ENCODE data around the gene ACCSL.

The ACCSL gene

DNA sequence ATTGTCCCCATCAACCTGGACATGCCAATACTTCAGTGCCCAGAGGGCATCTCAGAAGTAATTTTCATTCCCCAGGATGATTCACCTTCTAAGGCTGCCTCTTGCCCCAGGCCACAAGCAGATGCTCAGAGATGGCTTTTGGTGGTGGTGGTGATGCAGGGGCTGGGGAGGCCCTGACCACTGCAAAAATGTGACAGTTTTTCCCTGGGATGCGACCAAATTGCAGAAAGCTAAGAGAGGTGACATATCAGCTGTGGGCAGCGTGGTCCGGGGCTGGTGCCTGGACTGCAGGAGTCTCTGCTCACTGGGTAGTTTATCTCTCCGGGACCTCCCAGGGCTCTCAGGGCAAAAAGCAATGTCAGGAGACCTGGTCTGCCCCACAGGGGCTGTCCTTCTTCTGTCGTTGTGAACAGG, 39.7 kb upstream of the ACCSL start:
- H3K36me3 ChIP-seq (ENCODE audit: control insufficient read depth in 2 of 2, insufficient read depth in 2 of 2, low read length in 2 of 2), result no peaks in the 10 kb centered on the region
- no peaks in the 10 kb centered on the region for H3K27me3 ChIP-seq (ENCODE audit: control insufficient read depth in 1 of 2, insufficient read depth in 2 of 2, low read length in 2 of 2)
- peaks cover 2% of the 10 kb centered on the region for H3K4me1 ChIP-seq (ENCODE audit: control insufficient read depth, insufficient read depth, low read length)
- no peak overlapping the region for H3K27ac ChIP-seq (ENCODE audit: low read length)
- no peak overlapping the region for H3K9ac ChIP-seq (ENCODE audit: low read length in 2 of 2)
- H3K4me3 ChIP-seq (ENCODE audit: low read length in 2 of 2), result no peak overlapping the region
- no peaks in the 10 kb centered on the region for H3K9me3 ChIP-seq (ENCODE audit: control insufficient read depth in 2 of 2, low read length in 2 of 2)

DNA sequence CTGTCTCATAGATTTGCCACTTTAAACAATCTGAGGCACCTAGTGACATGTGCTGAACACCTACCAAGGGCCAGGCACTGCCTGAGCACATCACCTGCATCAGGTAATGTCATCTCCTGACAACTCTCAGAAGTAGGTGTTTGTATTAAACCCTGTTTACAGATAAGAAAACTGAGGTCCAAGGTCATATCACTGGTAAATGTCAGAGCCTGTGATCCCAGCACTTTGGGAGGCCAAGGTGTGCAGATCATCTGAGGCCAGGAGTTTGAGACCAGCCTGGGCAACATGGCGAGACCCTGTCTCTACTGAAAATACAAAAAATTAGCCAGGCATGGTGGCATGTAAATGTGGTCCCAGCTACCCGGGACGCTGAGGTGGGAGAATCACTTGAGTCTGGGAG, 39.1 kb upstream of the ACCSL start:
- Histone ChIP-seq H3K9ac (ENCODE audit: low read length in 2 of 2) (no peak overlapping the region), H3K36me3 (ENCODE audit: control insufficient read depth in 2 of 2, insufficient read depth in 2 of 2, low read length in 2 of 2) (no peaks in the 10 kb centered on the region), H3K4me1 (ENCODE audit: control insufficient read depth, insufficient read depth, low read length) (peaks cover 2% of the 10 kb centered on the region), H3K9me3 (ENCODE audit: control insufficient read depth in 2 of 2, low read length in 2 of 2) (no peaks in the 10 kb centered on the region), H3K4me3 (ENCODE audit: low read length in 2 of 2) (no peak overlapping the region), H3K27me3 (ENCODE audit: control insufficient read depth in 1 of 2, insufficient read depth in 2 of 2, low read length in 2 of 2) (no peaks in the 10 kb centered on the region), H3K27ac (ENCODE audit: low read length) (no peak overlapping the region)

DNA sequence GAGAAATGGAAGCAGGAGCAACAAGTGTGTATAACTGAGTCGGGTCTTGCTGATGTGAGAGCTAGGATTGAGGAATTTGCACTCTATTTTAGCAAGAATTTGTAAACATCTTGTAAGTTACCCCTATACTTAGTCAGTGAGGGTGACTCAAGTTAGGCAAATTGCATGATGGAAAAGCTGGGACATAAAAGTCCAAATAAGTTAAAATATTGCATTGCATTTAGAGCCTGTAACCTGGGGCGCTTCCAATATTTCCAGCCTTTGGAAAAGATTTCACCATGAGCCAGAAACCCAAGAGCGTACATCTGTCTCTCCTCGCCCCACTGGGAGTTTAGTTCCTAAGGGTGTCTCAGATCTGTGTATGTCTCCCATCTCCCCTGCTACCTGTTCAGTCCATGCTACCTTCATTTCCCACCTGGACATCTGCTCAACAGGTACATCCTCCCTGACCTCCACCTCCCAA, 37.0 kb upstream of the ACCSL start:
- no peak overlapping the region for H3K9ac ChIP-seq (ENCODE audit: low read length in 2 of 2)
- H3K9me3 ChIP-seq (ENCODE audit: control insufficient read depth in 2 of 2, low read length in 2 of 2), result no peaks in the 10 kb centered on the region
- H3K27me3 ChIP-seq (ENCODE audit: control insufficient read depth in 1 of 2, insufficient read depth in 2 of 2, low read length in 2 of 2), result no peaks in the 10 kb centered on the region
- peaks cover 3% of the 10 kb centered on the region for H3K4me1 ChIP-seq (ENCODE audit: control insufficient read depth, insufficient read depth, low read length)
- H3K36me3 ChIP-seq (ENCODE audit: control insufficient read depth in 2 of 2, insufficient read depth in 2 of 2, low read length in 2 of 2), result no peaks in the 10 kb centered on the region
- no peak overlapping the region for H3K4me3 ChIP-seq (ENCODE audit: low read length in 2 of 2)
- H3K27ac ChIP-seq (ENCODE audit: low read length), result no peak overlapping the region

DNA sequence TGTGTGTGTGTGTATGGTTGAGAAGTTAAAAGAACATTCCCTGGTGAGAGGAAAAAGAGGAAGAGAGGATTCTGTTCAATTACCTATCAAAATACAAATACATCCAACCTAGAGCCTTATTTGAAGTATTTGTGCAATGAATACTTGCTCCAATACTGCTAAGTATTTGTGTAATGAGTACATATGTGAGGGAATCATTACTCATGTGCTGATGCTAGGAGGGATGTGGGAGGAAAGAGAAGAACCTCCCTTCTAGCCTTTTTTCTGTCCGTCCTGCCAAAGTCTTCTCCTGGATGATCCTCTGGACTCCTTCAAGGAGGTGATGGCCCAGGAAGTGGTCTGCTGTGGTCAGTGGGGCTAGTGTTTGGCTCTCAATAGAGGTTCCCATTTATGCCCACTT, 36.0 kb upstream of the ACCSL start:
- Histone ChIP-seq H3K4me1 (ENCODE audit: control insufficient read depth, insufficient read depth, low read length) (peaks cover 13% of the 10 kb centered on the region), H3K36me3 (ENCODE audit: control insufficient read depth in 2 of 2, insufficient read depth in 2 of 2, low read length in 2 of 2) (no peaks in the 10 kb centered on the region), H3K4me3 (ENCODE audit: low read length in 2 of 2) (no peak overlapping the region), H3K27me3 (ENCODE audit: control insufficient read depth in 1 of 2, insufficient read depth in 2 of 2, low read length in 2 of 2) (no peaks in the 10 kb centered on the region), H3K9ac (ENCODE audit: low read length in 2 of 2) (no peak overlapping the region), H3K9me3 (ENCODE audit: control insufficient read depth in 2 of 2, low read length in 2 of 2) (no peaks in the 10 kb centered on the region), H3K27ac (ENCODE audit: low read length) (no peak overlapping the region)

GRCh38 chr11:44014968-44015623, 32.7 kb upstream of the ACCSL start:
- Histone ChIP-seq H3K9ac (ENCODE audit: low read length in 2 of 2) (no peak overlapping the region), H3K4me1 (ENCODE audit: control insufficient read depth, insufficient read depth, low read length) (peaks cover 28% of the 10 kb centered on the region), H3K9me3 (ENCODE audit: control insufficient read depth in 2 of 2, low read length in 2 of 2) (no peaks in the 10 kb centered on the region), H3K36me3 (ENCODE audit: control insufficient read depth in 2 of 2, insufficient read depth in 2 of 2, low read length in 2 of 2) (no peaks in the 10 kb centered on the region), H3K27me3 (ENCODE audit: control insufficient read depth in 1 of 2, insufficient read depth in 2 of 2, low read length in 2 of 2) (no peaks in the 10 kb centered on the region), H3K27ac (ENCODE audit: low read length) (no peak overlapping the region), H3K4me3 (ENCODE audit: low read length in 2 of 2) (no peak overlapping the region)

DNA sequence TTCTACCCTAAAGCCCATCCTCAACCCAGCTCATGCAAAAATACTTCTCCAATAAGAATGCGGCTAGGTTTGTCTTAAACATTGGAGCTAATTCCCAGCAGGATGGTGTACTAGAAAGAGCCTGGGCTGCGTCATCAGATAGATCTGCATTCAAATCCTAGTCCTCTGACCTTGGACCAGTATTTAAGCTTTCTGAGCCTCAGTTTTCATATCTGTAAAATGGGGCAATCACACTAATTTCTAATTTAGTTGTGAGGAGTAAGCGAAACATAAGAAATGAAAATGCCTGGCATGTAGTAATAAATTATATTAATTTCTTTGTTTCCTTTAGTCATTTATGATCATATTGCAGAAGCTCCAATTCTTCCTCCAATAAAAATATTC, 32.2 kb upstream of the ACCSL start:
- no peaks in the 10 kb centered on the region for H3K36me3 ChIP-seq (ENCODE audit: control insufficient read depth in 2 of 2, insufficient read depth in 2 of 2, low read length in 2 of 2)
- no peaks in the 10 kb centered on the region for H3K27me3 ChIP-seq (ENCODE audit: control insufficient read depth in 1 of 2, insufficient read depth in 2 of 2, low read length in 2 of 2)
- no peak overlapping the region for H3K9ac ChIP-seq (ENCODE audit: low read length in 2 of 2)
- no peak overlapping the region for H3K27ac ChIP-seq (ENCODE audit: low read length)
- no peak overlapping the region for H3K4me3 ChIP-seq (ENCODE audit: low read length in 2 of 2)
- no peaks in the 10 kb centered on the region for H3K9me3 ChIP-seq (ENCODE audit: control insufficient read depth in 2 of 2, low read length in 2 of 2)
- H3K4me1 ChIP-seq (ENCODE audit: control insufficient read depth, insufficient read depth, low read length), result peaks cover 28% of the 10 kb centered on the region

GRCh38 chr11:44016131-44016530, 31.6 kb upstream of the ACCSL start:
- Histone ChIP-seq H3K4me1 (ENCODE audit: control insufficient read depth, insufficient read depth, low read length) (peaks cover 28% of the 10 kb centered on the region), H3K9me3 (ENCODE audit: control insufficient read depth in 2 of 2, low read length in 2 of 2) (no peaks in the 10 kb centered on the region), H3K36me3 (ENCODE audit: control insufficient read depth in 2 of 2, insufficient read depth in 2 of 2, low read length in 2 of 2) (no peaks in the 10 kb centered on the region), H3K27ac (ENCODE audit: low read length) (peak overlapping the region; percentile 18), H3K27me3 (ENCODE audit: control insufficient read depth in 1 of 2, insufficient read depth in 2 of 2, low read length in 2 of 2) (no peaks in the 10 kb centered on the region), H3K4me3 (ENCODE audit: low read length in 2 of 2) (no peak overlapping the region), H3K9ac (ENCODE audit: low read length in 2 of 2) (no peak overlapping the region)

- H3K27me3 ChIP-seq (ENCODE audit: control insufficient read depth in 1 of 2, insufficient read depth in 2 of 2, low read length in 2 of 2), result no peaks in the 10 kb centered on the region
- H3K4me3 ChIP-seq (ENCODE audit: low read length in 2 of 2), result no peak overlapping the region
- no peak overlapping the region for H3K9ac ChIP-seq (ENCODE audit: low read length in 2 of 2)
- H3K36me3 ChIP-seq (ENCODE audit: control insufficient read depth in 2 of 2, insufficient read depth in 2 of 2, low read length in 2 of 2), result no peaks in the 10 kb centered on the region
- H3K27ac ChIP-seq (ENCODE audit: low read length), result peak overlapping the region; percentile 18
- peaks cover 28% of the 10 kb centered on the region for H3K4me1 ChIP-seq (ENCODE audit: control insufficient read depth, insufficient read depth, low read length)
- H3K9me3 ChIP-seq (ENCODE audit: control insufficient read depth in 2 of 2, low read length in 2 of 2), result no peaks in the 10 kb centered on the region
Observed at GRCh38 chr11:44016546-44017442, 31.0 kb upstream of the ACCSL start.

GRCh38 chr11:44017443-44018126, 30.2 kb upstream of the ACCSL start:
- H3K27me3 ChIP-seq (ENCODE audit: control insufficient read depth in 1 of 2, insufficient read depth in 2 of 2, low read length in 2 of 2), result no peaks in the 10 kb centered on the region
- H3K36me3 ChIP-seq (ENCODE audit: control insufficient read depth in 2 of 2, insufficient read depth in 2 of 2, low read length in 2 of 2), result no peaks in the 10 kb centered on the region
- no peak overlapping the region for H3K9ac ChIP-seq (ENCODE audit: low read length in 2 of 2)
- H3K9me3 ChIP-seq (ENCODE audit: control insufficient read depth in 2 of 2, low read length in 2 of 2), result no peaks in the 10 kb centered on the region
- H3K4me1 ChIP-seq (ENCODE audit: control insufficient read depth, insufficient read depth, low read length), result peaks cover 28% of the 10 kb centered on the region
- H3K27ac ChIP-seq (ENCODE audit: low read length), result peak overlapping the region; percentile 46
- no peak overlapping the region for H3K4me3 ChIP-seq (ENCODE audit: low read length in 2 of 2)

- no peaks in the 10 kb centered on the region for H3K36me3 ChIP-seq (ENCODE audit: control insufficient read depth in 2 of 2, insufficient read depth in 2 of 2, low read length in 2 of 2)
- H3K27ac ChIP-seq (ENCODE audit: low read length), result peak overlapping the region; percentile 46
- no peak overlapping the region for H3K4me3 ChIP-seq (ENCODE audit: low read length in 2 of 2)
- H3K9ac ChIP-seq (ENCODE audit: low read length in 2 of 2), result no peak overlapping the region
- H3K27me3 ChIP-seq (ENCODE audit: control insufficient read depth in 1 of 2, insufficient read depth in 2 of 2, low read length in 2 of 2), result no peaks in the 10 kb centered on the region
- peaks cover 28% of the 10 kb centered on the region for H3K4me1 ChIP-seq (ENCODE audit: control insufficient read depth, insufficient read depth, low read length)
- no peaks in the 10 kb centered on the region for H3K9me3 ChIP-seq (ENCODE audit: control insufficient read depth in 2 of 2, low read length in 2 of 2)
Observed at GRCh38 chr11:44018127-44018521, 29.7 kb upstream of the ACCSL start.

All from stomach smooth muscle (tissue), 2 donors.